ENCODE measurements around the gene CAMK1G. TPM values are rescaled to one million over a fixed set of nuclear protein-coding genes. Genes with fewer than 3 reads are reported as not detected.

Gene CAMK1G
- total and polyA plus RNA-seq, 2 of the 4 experiments (the other 2 are of a cell fraction): 0.72 to 1.8 TPM

DNA sequence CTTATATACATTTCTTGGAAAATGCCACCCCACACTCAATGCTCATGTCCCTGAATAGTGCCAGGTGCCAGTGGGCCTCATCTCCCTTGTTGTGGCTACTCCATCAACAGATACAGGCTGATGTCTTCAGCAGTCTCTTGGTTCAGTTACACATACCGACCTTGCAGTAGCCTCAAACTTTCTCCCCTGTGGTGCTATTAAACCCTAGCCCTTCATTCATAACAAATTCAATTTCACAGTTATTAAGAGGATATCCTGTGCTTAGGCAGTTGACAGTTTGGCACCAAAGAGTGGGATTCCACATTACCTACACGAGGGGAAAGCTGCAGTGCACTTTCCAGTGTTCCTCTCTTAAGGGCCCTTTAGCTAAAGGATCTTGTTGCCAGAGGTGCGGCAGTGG, 35.9 kb upstream of the CAMK1G start:
- Histone ChIP-seq H4K91ac (ENCODE audit: insufficient read depth, low read depth, low read length) (no peak overlapping the region), H3K9me3 (ENCODE audit: control insufficient read depth, insufficient read depth, low read length) (no peaks in the 10 kb centered on the region), H2AK9ac (replicated peaks; ENCODE audit: low read depth, low read length, poor library complexity) (no peak overlapping the region), H3K14ac (replicated peaks; ENCODE audit: low read depth, low read length) (no peak overlapping the region), H2BK15ac (ENCODE audit: low read depth, low read length) (no peak overlapping the region), H4K5ac (ENCODE audit: low read depth, low read length) (no peak overlapping the region), H3K36me3 (ENCODE audit: control insufficient read depth, insufficient read depth, low read length) (no peaks in the 10 kb centered on the region), H3K23ac (ENCODE audit: low read depth, low read length) (no peak overlapping the region), H2BK20ac (ENCODE audit: low read depth, low read length) (no peak overlapping the region), H3K18ac (ENCODE audit: low read depth, low read length) (no peak overlapping the region), H2BK120ac (ENCODE audit: low read depth, low read length) (no peak overlapping the region), H3K9ac (ENCODE audit: low read depth, low read length) (no peak overlapping the region), H2AFZ (replicated peaks; ENCODE audit: low read length, poor library complexity) (no peak overlapping the region), H4K20me1 (ENCODE audit: insufficient read depth, low read length) (no peaks in the 10 kb centered on the region), H3K9me1 (ENCODE audit: insufficient read depth, low read length) (no peaks in the 10 kb centered on the region), H2AK5ac (ENCODE audit: low read depth, low read length) (no peak overlapping the region), H3K79me1 (ENCODE audit: low read depth in 1 of 2, low read length in 2 of 2) (no peaks in the 10 kb centered on the region), H3K4ac (ENCODE audit: low read depth, low read length) (no peak overlapping the region), H3K4me1 (ENCODE audit: control insufficient read depth, insufficient read depth, low read length) (no peaks in the 10 kb centered on the region), H3K4me3 (ENCODE audit: insufficient read depth, low read depth, low read length) (no peak overlapping the region), H3K27ac (ENCODE audit: insufficient read depth, low read length) (no peak overlapping the region), H3K4me2 (ENCODE audit: low read depth, low read length) (no peak overlapping the region), H3K56ac (ENCODE audit: extremely low read depth, insufficient read depth, low read length) (no peak overlapping the region), H4K8ac (ENCODE audit: low read depth in 2 of 2, low read length in 2 of 2) (no peak overlapping the region), H3K27me3 (ENCODE audit: control insufficient read depth, insufficient read depth, low read length) (peaks cover 7% of the 10 kb centered on the region), H2BK5ac (ENCODE audit: low read depth, low read length, poor library complexity, severe bottlenecking) (no peak overlapping the region)
- in situ Hi-C loops (cut with MboI; ENCODE audit: low sequenced_read_pairs) (no loop called here), intact Hi-C loops (cut with micrococcal nuclease) (no loop called here), dilution Hi-C loops (cut with HindIII; ENCODE audit: low sequenced_read_pairs, unreplicated experiment) (no loop called here)
- no TSS peak for BruUV-seq (replicated peaks)
- ATAC-seq (ENCODE audit: low read depth) (no peak), DNase-seq (no peak)
- ChIA-PET POLR2A (ENCODE audit: unreplicated experiment) (no interaction called here), CTCF (interaction anchor here (0.9 kb wide), 1 partner anchor 9 kb away, joined by 3 read pairs; no protein-coding TSS in a partner anchor)
- no CpG with 5 or more reads among the region's 3 CpGs for WGBS, 2 experiments (ENCODE audit: extremely low coverage in 2 of 2, insufficient read length in 1 of 2)
- no peak for TF ChIP-seq RAD21 (IDR thresholded peaks at IDR 0.05; ENCODE audit: low read length)
- TF ChIP-seq NFE2L2 (IDR thresholded peaks at IDR 0.05; ENCODE audit: low read depth, low read length): no peak
- no peak for TF ChIP-seq CEBPB (IDR thresholded peaks at IDR 0.05; ENCODE audit: low read depth, low read length)
- no peak for TF ChIP-seq BHLHE40 (IDR thresholded peaks at IDR 0.05; ENCODE audit: low read depth, low read length)
- no peak for TF ChIP-seq POLR2A (IDR thresholded peaks at IDR 0.05; ENCODE audit: low read depth, low read length)
- no peak for TF ChIP-seq MAZ (IDR thresholded peaks at IDR 0.05; ENCODE audit: borderline replicate concordance, low read depth, low read length)
- no peak for TF ChIP-seq FOS (IDR thresholded peaks at IDR 0.05; ENCODE audit: low read depth, low read length)
- no peak for TF ChIP-seq MAFK (IDR thresholded peaks at IDR 0.05; ENCODE audit: low read depth, low read length)
- no peak for TF ChIP-seq MXI1 (IDR thresholded peaks at IDR 0.05; ENCODE audit: borderline replicate concordance, low read depth, low read length)
- TF ChIP-seq, protein P1, sequence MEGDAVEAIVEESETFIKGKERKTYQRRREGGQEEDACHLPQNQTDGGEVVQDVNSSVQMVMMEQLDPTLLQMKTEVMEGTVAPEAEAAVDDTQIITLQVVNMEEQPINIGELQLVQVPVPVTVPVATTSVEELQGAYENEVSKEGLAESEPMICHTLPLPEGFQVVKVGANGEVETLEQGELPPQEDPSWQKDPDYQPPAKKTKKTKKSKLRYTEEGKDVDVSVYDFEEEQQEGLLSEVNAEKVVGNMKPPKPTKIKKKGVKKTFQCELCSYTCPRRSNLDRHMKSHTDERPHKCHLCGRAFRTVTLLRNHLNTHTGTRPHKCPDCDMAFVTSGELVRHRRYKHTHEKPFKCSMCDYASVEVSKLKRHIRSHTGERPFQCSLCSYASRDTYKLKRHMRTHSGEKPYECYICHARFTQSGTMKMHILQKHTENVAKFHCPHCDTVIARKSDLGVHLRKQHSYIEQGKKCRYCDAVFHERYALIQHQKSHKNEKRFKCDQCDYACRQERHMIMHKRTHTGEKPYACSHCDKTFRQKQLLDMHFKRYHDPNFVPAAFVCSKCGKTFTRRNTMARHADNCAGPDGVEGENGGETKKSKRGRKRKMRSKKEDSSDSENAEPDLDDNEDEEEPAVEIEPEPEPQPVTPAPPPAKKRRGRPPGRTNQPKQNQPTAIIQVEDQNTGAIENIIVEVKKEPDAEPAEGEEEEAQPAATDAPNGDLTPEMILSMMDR (conservative IDR thresholded peaks at IDR 0.05; ENCODE audit: low read depth, low read length): no peak
- TF ChIP-seq, protein P2, sequence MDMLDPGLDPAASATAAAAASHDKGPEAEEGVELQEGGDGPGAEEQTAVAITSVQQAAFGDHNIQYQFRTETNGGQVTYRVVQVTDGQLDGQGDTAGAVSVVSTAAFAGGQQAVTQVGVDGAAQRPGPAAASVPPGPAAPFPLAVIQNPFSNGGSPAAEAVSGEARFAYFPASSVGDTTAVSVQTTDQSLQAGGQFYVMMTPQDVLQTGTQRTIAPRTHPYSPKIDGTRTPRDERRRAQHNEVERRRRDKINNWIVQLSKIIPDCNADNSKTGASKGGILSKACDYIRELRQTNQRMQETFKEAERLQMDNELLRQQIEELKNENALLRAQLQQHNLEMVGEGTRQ (IDR thresholded peaks at IDR 0.05; ENCODE audit: low read depth, low read length): no peak
- TF ChIP-seq CHD1 (IDR thresholded peaks at IDR 0.05; ENCODE audit: low read depth, low read length): no peak
- TF ChIP-seq, protein P3, sequence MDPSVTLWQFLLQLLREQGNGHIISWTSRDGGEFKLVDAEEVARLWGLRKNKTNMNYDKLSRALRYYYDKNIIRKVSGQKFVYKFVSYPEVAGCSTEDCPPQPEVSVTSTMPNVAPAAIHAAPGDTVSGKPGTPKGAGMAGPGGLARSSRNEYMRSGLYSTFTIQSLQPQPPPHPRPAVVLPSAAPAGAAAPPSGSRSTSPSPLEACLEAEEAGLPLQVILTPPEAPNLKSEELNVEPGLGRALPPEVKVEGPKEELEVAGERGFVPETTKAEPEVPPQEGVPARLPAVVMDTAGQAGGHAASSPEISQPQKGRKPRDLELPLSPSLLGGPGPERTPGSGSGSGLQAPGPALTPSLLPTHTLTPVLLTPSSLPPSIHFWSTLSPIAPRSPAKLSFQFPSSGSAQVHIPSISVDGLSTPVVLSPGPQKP (IDR thresholded peaks at IDR 0.05; ENCODE audit: borderline replicate concordance, low read depth, low read length): no peak
- TF ChIP-seq SMC3 (IDR thresholded peaks at IDR 0.05; ENCODE audit: low read depth, low read length): no peak
- TF ChIP-seq RCOR1 (IDR thresholded peaks at IDR 0.05; ENCODE audit: insufficient replicate concordance, low read length): no peak
- TF ChIP-seq RFX5 (IDR thresholded peaks at IDR 0.05; ENCODE audit: low read depth, low read length): no peak

Measured in IMR-90 (cell line).